Right renal cortex interstitium (tissue), 3 donors: Measurements from ENCODE around the gene CWF19L2. TPM values are rescaled to one million over a fixed set of nuclear protein-coding genes. Genes with fewer than 3 reads are reported as not detected.

Source experiments
- DNase-seq, 3 donors: peaks; one replicate each; pipeline ENCODE4 v3.0.0-alpha.2; 2013; ENCODE audit warnings: low read depth in 3 of 3, low spot score in 2 of 3
- polyA plus RNA-seq, 3 donors: library from polyadenylated mRNA; unstranded; fragments of 120-200 nt; gene quantifications; one replicate each; pipeline ENCODE4 v1.2.1, GENCODE V29; 2013; ENCODE audit not compliant: insufficient read length in 3 of 3

Gene CWF19L2
- polyA plus RNA-seq, 3 donors = 21.5 to 26.3 (median 24.5) TPM

GRCh38 chr11:107316426-107316825 is 141.2 kb downstream of the CWF19L2 start:
- DNase-seq = no peak

- no peak for DNase-seq
Observed at GRCh38 chr11:107307991-107308390, 149.6 kb downstream of the CWF19L2 start.

GRCh38 chr11:107301878-107302277 is 155.7 kb downstream of the CWF19L2 start:
- no peak for DNase-seq

- no peak for DNase-seq
Observed at GRCh38 chr11:107293677-107294344, 163.8 kb downstream of the CWF19L2 start.

GRCh38 chr11:107282195-107282594 is 175.4 kb downstream of the CWF19L2 start:
- DNase-seq = no peak

Other genes starting within 250 kb of the CWF19L2 start
- gene ALKBH8, start 107.9 kb upstream of the CWF19L2 start, polyA plus RNA-seq = 10 to 100 TPM; 11.4 to 13.7 (median 12.0) TPM
- gene ELMOD1, start 133.3 kb upstream of the CWF19L2 start, polyA plus RNA-seq = under 1 TPM; 0.12 to 0.21 (median 0.21) TPM